Measurements from ENCODE around the gene C19orf25. TPM values are rescaled to one million over a fixed set of nuclear protein-coding genes. Genes with fewer than 3 reads are reported as not detected.
"Not testable (repeated sequence)": the region's sequence is repeated elsewhere in the genome, so short reads cannot be mapped to it uniquely, and the experiment has no call there.

Gene C19orf25
- polyA plus RNA-seq, 1 experiment, result 14.5 TPM

DNA sequence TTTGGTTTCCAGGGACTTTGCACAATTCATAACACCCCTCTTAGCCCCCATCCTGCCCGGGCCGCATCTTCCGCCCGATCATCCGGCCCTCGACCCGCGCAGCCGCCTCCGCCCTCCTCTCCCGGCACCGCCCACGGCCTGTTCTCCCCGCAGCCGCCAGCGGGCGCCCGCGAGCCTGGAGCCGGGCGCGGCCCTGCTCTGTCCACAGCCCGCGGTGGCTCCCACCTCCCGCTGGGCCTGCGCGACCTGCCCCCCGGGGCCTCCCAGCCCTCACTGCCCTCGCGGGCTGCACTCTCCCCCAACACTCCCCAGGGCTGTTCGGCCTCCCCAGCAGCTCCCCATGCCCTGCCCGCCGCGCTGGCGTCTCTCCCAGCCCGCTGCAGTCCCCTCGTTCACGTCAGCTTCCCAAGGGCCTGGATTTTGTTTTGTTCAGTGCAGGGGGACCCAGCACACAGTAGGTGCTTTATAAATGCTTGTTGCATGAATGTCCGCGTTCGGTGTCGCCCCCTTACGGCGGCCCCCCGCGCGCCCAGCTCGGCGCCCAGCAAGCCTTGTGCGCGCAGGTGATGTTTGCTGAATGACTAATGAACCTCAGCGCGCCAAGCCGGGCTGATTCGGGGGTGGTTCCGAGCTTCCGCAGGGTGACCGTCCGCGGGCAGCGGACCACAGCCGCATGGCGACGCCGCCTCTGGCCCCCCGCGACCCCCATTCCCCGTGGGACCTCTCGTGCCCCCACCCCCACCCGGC lies 33.7 kb downstream of the C19orf25 start:
- H3K4me3 ChIP-seq (ENCODE audit: low read depth, low read length), result peak overlapping the region; percentile 55
- TF ChIP-seq, protein P1, sequence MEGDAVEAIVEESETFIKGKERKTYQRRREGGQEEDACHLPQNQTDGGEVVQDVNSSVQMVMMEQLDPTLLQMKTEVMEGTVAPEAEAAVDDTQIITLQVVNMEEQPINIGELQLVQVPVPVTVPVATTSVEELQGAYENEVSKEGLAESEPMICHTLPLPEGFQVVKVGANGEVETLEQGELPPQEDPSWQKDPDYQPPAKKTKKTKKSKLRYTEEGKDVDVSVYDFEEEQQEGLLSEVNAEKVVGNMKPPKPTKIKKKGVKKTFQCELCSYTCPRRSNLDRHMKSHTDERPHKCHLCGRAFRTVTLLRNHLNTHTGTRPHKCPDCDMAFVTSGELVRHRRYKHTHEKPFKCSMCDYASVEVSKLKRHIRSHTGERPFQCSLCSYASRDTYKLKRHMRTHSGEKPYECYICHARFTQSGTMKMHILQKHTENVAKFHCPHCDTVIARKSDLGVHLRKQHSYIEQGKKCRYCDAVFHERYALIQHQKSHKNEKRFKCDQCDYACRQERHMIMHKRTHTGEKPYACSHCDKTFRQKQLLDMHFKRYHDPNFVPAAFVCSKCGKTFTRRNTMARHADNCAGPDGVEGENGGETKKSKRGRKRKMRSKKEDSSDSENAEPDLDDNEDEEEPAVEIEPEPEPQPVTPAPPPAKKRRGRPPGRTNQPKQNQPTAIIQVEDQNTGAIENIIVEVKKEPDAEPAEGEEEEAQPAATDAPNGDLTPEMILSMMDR (IDR thresholded peaks at IDR 0.05; ENCODE audit: low read depth, low read length), result peak; percentile 65
- CTCF ChIA-PET, result interaction anchor here (0.9 to 1.1 kb wide), 2 partner anchors 18 to 64 kb away, joined by 3 to 5 read pairs; no protein-coding TSS in a partner anchor

DNA sequence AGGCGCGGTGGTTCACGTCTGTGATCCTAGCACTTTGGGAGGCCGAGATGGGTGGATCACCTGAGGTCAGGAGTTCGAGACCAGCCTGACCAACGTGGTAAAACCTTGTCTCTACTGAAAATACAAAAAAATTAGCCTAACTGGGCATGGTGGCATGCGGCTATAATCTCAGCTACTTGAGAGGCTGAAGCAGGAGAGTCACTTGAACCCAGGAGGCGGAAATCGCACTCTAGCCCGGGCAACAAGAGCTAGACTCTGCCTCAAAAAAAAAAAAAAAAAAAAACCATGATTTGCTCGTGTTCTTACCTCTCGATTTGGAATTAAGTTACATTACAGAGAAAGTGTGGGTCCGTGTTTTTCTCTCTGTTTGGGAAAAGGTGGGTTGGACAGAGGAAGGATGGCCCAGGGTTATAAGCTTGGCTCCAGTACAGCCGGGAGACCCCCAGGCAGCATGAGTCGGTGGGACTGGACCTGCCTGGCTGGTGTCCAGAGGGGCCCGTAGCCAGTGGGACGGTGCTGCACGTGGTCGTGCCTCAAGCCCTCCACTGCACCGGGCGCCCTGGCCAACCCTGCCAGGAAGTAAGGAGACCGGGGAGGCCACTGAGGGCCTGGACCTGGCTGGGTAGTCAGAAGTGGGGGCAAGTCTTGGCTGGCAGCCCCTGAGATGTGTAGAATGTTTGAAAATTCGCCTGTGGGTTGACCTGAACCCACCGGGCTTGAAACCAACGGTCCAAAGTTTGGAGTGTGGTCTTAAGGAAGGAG lies 37.2 kb downstream of the C19orf25 start:
- Histone ChIP-seq H3K9me3 (ENCODE audit: control insufficient read depth, insufficient read depth, low read length) (peaks cover 3% of the 10 kb centered on the region; the same call in 1 of the 2 replicates), H3K4me3 (ENCODE audit: low read depth, low read length) (no peak overlapping the region), H3K27me3 (ENCODE audit: control insufficient read depth, insufficient read depth, low read length) (peaks cover 7% of the 10 kb centered on the region), H3K27ac (ENCODE audit: low read depth, low read length) (no peak overlapping the region)
- TF ChIP-seq, protein P1 (IDR thresholded peaks at IDR 0.05; ENCODE audit: low read depth, low read length), result no peak
- CTCF ChIA-PET, result no interaction called here
- no peak for DNase-seq (ENCODE audit: low read depth, low spot score)
- POLR2A ChIA-PET, result interaction anchor here (0.7 kb wide), 1 partner anchor 269 kb away, joined by 9 read pairs; no protein-coding TSS in a partner anchor

More for the DNA sequence above, 33.7 kb downstream of the C19orf25 start:
- POLR2A ChIA-PET, result interaction anchor here (0.8 kb wide), 1 partner anchor 177 kb away, joined by 9 read pairs; the partner anchor contains the start of gene CIRBP
- no peak overlapping the region for H3K27ac ChIP-seq (ENCODE audit: low read depth, low read length)
- peaks cover 32% of the 10 kb centered on the region for H3K27me3 ChIP-seq (ENCODE audit: control insufficient read depth, insufficient read depth, low read length)
- H3K9me3 ChIP-seq (ENCODE audit: control insufficient read depth, insufficient read depth, low read length), result no peaks in the 10 kb centered on the region; the same call in 1 of the 2 replicates
- DNase-seq (ENCODE audit: low read depth, low spot score), result no peak

DNA sequence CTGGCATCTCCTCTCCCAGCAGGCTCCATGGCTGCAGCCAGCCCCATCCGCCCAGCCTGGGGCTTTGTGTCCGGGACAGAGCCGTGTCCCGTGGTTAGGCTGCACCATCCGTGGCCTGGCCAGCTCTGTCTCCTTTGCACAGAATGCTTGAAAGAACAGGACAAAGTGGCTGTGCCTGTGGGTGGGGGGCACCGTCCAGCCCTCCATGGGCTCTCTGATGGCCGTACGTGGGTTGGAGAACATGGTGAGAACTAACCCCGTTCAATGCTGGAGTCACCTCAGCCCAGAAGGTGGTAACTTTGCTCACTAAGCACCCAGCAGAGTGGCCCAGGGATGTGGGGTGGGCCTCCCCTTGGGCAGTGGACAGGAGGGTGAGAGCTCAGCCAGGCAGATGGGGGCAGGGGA lies 38.0 kb downstream of the C19orf25 start:
- POLR2A ChIA-PET, result no interaction called here
- Histone ChIP-seq H3K27me3 (ENCODE audit: control insufficient read depth, insufficient read depth, low read length) (peaks cover 3% of the 10 kb centered on the region), H3K9me3 (ENCODE audit: control insufficient read depth, insufficient read depth, low read length) (peaks cover 3% of the 10 kb centered on the region; the same call in 1 of the 2 replicates), H3K27ac (ENCODE audit: low read depth, low read length) (no peak overlapping the region), H3K4me3 (ENCODE audit: low read depth, low read length) (no peak overlapping the region)
- CTCF ChIA-PET, result no interaction called here
- no peak for DNase-seq (ENCODE audit: low read depth, low spot score)
- TF ChIP-seq, protein P1 (IDR thresholded peaks at IDR 0.05; ENCODE audit: low read depth, low read length), result no peak

DNA sequence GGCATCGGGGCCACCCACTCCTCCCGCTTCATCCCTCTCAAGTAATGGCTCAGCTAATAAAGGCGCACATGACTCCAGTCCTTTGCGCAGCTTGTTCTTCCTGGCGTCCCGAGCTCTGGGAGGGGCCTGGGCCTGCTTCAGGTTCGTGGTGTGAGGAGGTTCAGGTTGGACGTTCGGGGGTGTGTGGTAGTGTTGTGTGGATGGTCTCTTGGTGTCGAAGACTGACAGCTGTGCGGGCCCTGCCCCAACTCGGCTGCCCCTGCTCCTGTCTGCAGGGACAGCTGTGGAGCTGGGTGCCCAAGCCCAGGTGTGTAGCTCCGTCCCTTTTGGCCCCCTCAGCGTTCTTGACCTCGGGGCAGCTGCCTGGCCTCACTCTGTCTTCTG lies 38.6 kb downstream of the C19orf25 start:
- Histone ChIP-seq H3K9me3 (ENCODE audit: control insufficient read depth, insufficient read depth, low read length) (peaks cover 3% of the 10 kb centered on the region; the same call in 1 of the 2 replicates), H3K27me3 (ENCODE audit: control insufficient read depth, insufficient read depth, low read length) (peaks cover 1% of the 10 kb centered on the region), H3K27ac (ENCODE audit: low read depth, low read length) (no peak overlapping the region), H3K4me3 (ENCODE audit: low read depth, low read length) (no peak overlapping the region)
- ChIA-PET CTCF (no interaction called here), POLR2A (no interaction called here)
- TF ChIP-seq, protein P1 (IDR thresholded peaks at IDR 0.05; ENCODE audit: low read depth, low read length), result no peak
- DNase-seq (ENCODE audit: low read depth, low spot score), result no peak

DNA sequence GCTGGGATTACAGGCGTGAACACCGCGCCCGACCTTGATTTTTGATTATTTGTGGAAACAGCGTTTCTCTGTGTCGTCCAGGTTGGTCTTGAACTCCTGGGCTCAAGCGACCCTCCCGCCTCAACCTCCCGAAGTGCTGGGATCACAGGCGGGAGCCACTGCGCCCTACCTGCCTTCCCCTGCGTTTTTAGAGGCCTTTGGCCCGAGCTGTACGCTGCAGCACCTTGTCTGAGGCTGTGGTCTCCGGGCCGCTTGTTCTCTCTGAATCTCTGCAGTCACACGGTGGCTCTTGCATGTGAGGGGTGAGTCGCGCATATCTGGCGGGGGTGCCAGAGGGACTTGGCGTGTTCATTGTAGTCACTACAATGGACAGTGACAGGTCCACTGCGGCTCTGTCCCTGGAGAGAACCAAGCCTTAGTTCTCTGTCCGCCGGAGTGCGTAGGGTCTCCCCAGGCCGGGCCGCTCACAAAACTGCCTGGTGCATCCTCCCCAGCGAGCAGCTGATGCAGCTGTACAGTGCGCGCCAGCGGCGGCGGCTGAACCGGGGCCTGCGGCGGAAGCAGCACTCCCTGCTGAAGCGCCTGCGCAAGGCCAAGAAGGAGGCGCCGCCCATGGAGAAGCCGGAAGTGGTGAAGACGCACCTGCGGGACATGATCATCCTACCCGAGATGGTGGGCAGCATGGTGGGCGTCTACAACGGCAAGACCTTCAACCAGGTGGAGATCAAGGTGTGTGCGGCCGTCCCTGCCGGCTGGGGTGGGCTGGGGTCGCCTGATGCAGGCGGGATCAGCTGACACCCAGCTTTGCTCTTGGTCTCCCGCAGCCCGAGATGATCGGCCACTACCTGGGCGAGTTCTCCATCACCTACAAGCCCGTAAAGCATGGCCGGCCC lies 39.2 kb downstream of the C19orf25 start:
- H3K27me3 ChIP-seq (ENCODE audit: control insufficient read depth, insufficient read depth, low read length); CTCF ChIA-PET; H3K27ac ChIP-seq (ENCODE audit: low read depth, low read length); H3K9me3 ChIP-seq (ENCODE audit: control insufficient read depth, insufficient read depth, low read length); DNase-seq (ENCODE audit: low read depth, low spot score); POLR2A ChIA-PET: not testable (repeated sequence)
- peak overlapping the region; percentile 61 for H3K4me3 ChIP-seq (ENCODE audit: low read depth, low read length)

All from AG04450 (cell line).